ENCODE data around the gene TMEM63C.
A peak's percentile ranks its signal among the peaks of the same experiment; 100 is the strongest.
"Not testable (repeated sequence)": the region's sequence is repeated elsewhere in the genome, so short reads cannot be mapped to it uniquely, and the experiment has no call there.

Gene TMEM63C

GRCh38 chr14:77279719-77280118 is 98.1 kb downstream of the TMEM63C start:
- no peak overlapping the region for H3K4me3 ChIP-seq (ENCODE audit: low read depth, low read length)
- TF ChIP-seq CTCF (conservative IDR thresholded peaks at IDR 0.05; ENCODE audit: low read depth, low read length): no peak
- DNase-seq (ENCODE audit: low read depth): no peak

- not testable (repeated sequence) for H3K4me3 ChIP-seq (ENCODE audit: low read depth, low read length); DNase-seq (ENCODE audit: low read depth)
These were observed 99.3 kb downstream of the TMEM63C start for GRCh38 chr14:77280921-77281320.

DNA sequence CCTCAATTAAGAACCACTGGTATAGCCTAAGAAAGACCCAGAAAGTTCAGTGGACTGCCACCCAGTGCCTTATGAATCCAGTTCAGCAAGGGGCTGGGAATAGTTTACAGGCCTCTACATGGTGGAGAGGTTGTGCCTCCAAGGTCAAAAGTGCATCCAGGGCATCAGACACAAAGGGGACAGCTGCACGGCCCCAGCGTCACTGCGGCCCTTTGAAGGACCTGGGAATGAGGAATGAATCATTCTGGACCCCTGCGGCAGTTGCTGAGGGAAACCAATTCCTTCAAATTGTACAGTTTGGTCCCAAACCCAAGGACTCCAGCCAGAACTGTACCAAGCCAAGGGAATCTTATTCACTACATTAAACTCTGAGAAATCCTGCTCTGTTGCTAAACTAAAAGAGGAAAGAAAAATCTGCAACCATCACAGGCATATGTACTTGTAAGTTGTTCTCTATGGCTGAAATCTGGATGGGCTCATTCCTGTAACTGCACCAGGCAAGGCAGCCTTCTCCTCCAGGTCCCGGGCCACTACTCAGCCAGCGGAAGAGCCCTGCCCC is 100.3 kb downstream of the TMEM63C start:
- TF ChIP-seq CTCF (conservative IDR thresholded peaks at IDR 0.05; ENCODE audit: low read depth, low read length): no peak
- DNase-seq (ENCODE audit: low read depth): no peak
- no peak overlapping the region for H3K4me3 ChIP-seq (ENCODE audit: low read depth, low read length)

DNA sequence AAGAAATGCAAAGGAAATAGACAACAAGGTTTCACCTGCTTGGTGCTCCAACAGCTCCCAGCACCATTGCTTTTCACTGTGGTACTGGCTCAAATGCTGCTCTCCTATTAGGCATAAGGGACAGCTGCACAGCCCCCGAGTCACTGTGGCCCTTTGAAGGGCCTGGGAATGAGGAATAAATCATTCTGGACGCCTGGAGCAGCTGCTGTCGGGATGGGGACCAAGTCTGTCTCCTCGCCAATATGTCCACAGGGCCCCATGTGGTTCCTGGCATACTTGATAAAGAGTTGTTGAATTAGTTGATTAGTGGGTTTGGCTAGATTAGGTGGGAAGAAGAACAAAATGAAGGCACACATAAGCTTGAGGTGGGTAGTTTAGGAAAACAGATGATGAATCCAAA is 102.5 kb downstream of the TMEM63C start:
- no peak for TF ChIP-seq CTCF (conservative IDR thresholded peaks at IDR 0.05; ENCODE audit: low read depth, low read length)
- no peak overlapping the region for H3K4me3 ChIP-seq (ENCODE audit: low read depth, low read length)
- DNase-seq (ENCODE audit: low read depth): no peak

DNA sequence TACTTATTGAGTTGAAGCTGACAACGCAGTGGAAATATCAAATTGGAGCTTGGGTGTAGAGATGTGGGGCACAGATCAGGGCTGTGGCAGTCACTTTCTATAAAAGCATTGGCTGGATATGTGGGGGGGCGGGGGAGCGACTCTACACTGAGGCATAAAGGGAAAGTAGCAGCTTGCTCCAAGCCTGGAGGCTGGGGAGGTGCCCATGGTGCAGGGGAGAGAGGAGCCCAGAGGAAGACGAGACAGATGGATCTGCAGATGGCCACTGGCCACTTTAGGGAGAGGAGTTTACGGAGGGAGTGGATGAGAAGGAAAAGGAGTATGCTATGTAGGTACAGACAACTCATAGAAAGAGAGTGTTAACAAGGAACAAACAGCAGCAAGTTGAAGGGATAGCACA is 102.9 kb downstream of the TMEM63C start:
- TF ChIP-seq CTCF (conservative IDR thresholded peaks at IDR 0.05; ENCODE audit: low read depth, low read length): no peak
- no peak overlapping the region for H3K4me3 ChIP-seq (ENCODE audit: low read depth, low read length)
- DNase-seq (ENCODE audit: low read depth): no peak

DNA sequence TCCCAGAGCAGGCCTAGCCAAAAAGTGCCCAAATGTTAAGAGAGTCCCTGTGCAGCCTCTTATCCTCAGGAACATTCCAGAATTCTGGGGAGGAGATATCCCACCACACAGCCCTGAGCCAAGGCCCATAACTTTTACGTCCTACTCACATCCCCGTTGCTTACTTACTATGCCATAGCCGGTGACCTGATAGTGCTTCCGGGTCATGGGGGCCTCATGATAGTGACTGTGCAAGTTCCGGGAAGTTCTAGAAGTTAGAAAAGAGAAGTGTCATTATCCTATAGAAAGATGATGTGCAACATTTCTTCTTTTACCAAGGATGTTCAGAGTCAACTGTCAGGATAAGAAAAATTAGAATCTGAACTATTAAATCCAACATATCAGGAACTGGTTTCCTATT is 105.0 kb downstream of the TMEM63C start:
- H3K4me3 ChIP-seq (ENCODE audit: low read depth, low read length): no peak overlapping the region
- DNase-seq (ENCODE audit: low read depth): no peak
- no peak for TF ChIP-seq CTCF (conservative IDR thresholded peaks at IDR 0.05; ENCODE audit: low read depth, low read length)

DNA sequence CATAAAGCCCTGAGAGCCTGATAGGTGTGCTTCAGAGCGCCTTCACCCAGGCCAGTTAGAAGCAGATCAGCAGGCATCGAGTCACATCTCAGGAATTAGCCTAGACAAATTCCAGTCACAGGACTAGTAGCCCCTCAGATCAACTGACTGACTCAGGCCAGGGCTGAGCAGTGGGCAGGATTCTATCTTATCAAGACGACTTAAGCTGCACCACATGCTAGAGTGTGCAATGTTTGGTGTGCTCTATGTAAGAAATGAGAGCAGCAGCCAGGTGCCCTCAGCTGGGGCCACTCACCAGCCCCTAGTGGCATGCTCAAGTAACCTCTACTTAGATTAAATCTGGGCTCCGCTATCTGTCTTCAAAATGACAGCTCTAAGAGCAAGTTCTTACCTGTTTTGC is 109.1 kb downstream of the TMEM63C start:
- TF ChIP-seq CTCF (conservative IDR thresholded peaks at IDR 0.05; ENCODE audit: low read depth, low read length): peak; percentile 5
- DNase-seq (ENCODE audit: low read depth): peak; percentile 46

More for the DNA sequence above, 109.1 kb downstream of the TMEM63C start:
- H3K4me3 ChIP-seq (ENCODE audit: low read depth, low read length): no peak overlapping the region

Measured in choroid plexus epithelial cell (primary cell).